Hepatocyte (in vitro differentiated cells): ENCODE measurements around the gene CDC42SE2.

ENCODE experiments used
- EZH2phosphoT487 ChIP-seq: fragments of 200-600 bp; sonication (generic); IDR thresholded peaks from one replicate; pipeline ENCODE4 v1.6.1; 2018; ENCODE audit warnings: antibody characterized with exemption, mild to moderate bottlenecking, low read depth, moderate library complexity; ENCODE audit not compliant: unreplicated experiment, severe bottlenecking
- TF ChIP-seq, protein P1 (sequence below): fragments of 200-600 bp; sonication (generic); IDR thresholded peaks from 2 replicates; pipeline ENCODE4 v1.5.1; 2016; ENCODE audit warnings: antibody characterized with exemption, mild to moderate bottlenecking; ENCODE audit not compliant: poor library complexity

DNA sequence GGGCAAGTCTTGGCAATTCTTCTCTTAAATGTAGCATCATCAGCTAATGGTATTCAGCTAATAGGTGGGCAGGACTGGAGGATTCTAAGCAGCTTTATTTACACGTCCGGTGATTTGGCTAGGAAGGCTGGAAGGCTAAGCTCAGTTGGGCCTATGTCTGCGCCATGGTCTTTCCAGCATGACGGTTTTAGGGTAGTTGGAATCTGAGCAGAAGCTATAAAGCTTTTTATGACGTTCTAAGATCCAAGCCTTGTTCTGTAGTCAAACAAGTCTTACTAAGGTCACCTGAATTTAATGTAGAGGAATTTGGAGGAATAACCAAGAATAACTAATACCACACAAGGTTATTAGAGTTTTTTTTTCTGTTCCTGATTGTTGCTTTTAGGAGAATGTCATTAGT is 66.2 kb downstream of the CDC42SE2 start:
- TF ChIP-seq EZH2phosphoT487 = no peak
- TF ChIP-seq, protein P1, sequence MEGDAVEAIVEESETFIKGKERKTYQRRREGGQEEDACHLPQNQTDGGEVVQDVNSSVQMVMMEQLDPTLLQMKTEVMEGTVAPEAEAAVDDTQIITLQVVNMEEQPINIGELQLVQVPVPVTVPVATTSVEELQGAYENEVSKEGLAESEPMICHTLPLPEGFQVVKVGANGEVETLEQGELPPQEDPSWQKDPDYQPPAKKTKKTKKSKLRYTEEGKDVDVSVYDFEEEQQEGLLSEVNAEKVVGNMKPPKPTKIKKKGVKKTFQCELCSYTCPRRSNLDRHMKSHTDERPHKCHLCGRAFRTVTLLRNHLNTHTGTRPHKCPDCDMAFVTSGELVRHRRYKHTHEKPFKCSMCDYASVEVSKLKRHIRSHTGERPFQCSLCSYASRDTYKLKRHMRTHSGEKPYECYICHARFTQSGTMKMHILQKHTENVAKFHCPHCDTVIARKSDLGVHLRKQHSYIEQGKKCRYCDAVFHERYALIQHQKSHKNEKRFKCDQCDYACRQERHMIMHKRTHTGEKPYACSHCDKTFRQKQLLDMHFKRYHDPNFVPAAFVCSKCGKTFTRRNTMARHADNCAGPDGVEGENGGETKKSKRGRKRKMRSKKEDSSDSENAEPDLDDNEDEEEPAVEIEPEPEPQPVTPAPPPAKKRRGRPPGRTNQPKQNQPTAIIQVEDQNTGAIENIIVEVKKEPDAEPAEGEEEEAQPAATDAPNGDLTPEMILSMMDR = no peak
